Transverse colon (tissue), 4 donors: ENCODE results near the gene INTS14. TPM values are rescaled to one million over a fixed set of nuclear protein-coding genes. Genes with fewer than 3 reads are reported as not detected.

Experiments used
- DNase-seq: peaks from one replicate; pipeline ENCODE4 v3.0.0-alpha.2; 2019
- H3K27ac ChIP-seq, 4 donors: fragments of 200-600 bp; sonication (generic); 2 replicates each; pipeline ENCODE4 v1.5.1; 2016 to 2018; ENCODE audit warnings: inconsistent platforms in 4 of 4
- H3K27me3 ChIP-seq: fragments of 200-600 bp; sonication (generic); 2 replicates; pipeline ENCODE4 v1.5.1; 2017; ENCODE audit warnings: inconsistent platforms
- H3K36me3 ChIP-seq, 4 donors: fragments of 200-600 bp; sonication (generic); 2 replicates each; pipeline ENCODE4 v1.5.1; 2017 to 2019; ENCODE audit warnings: inconsistent platforms in 4 of 4
- H3K4me1 ChIP-seq, 4 donors: fragments of 200-600 bp; sonication (generic); 2 replicates each; pipeline ENCODE4 v1.5.1; 2017 to 2020; ENCODE audit warnings: inconsistent platforms in 4 of 4
- H3K4me3 ChIP-seq, 4 donors: fragments of 200-600 bp; sonication (generic); 1 replicate in 1 of 4; 2 replicates in 3 of 4; pipeline versions ENCODE4 v1.5.1 to v1.6.1; 2017 to 2019; ENCODE audit warnings: inconsistent platforms in 4 of 4
- H3K9me3 ChIP-seq, 2 donors: fragments of 200-600 bp; sonication (generic); 2 replicates each; pipeline ENCODE4 v1.5.1; 2017 to 2019; ENCODE audit warnings: inconsistent platforms in 2 of 2
- EP300 ChIP-seq: sonication (generic); formaldehyde crosslinking; IDR thresholded peaks from one replicate; pipeline ENCODE4 v1.6.1; 2017; ENCODE audit warnings: antibody characterized with exemption, low read depth
- POLR2A ChIP-seq: fragments of 450-650 bp; IDR thresholded peaks from one replicate; pipeline ENCODE4 v1.6.1; 2016; ENCODE audit warnings: antibody characterized with exemption, mild to moderate bottlenecking, moderate library complexity
- POLR2AphosphoS5 ChIP-seq, 3 donors: sonication (generic); formaldehyde crosslinking; IDR thresholded peaks; one replicate each; pipeline ENCODE4 v1.6.1; 2016; ENCODE audit warnings: antibody characterized with exemption in 3 of 3
- WGBS, 2 donors: methylation state at CpG; one replicate each; pipeline ENCODE4 v1.1.5; 2018; ENCODE audit warnings: low coverage in 1 of 2; 5-methylcytosine and 5-hydroxymethylcytosine counted together
- in situ Hi-C, 4 donors: fragments of 200-750 bp; cut with MboI; loops; one replicate each; pipeline versions ENCODE4 v1.15.0 to v1.15.1; 2017; ENCODE audit warnings: low sequenced_read_pairs in 3 of 4, low pct_ligation_motif_present in 1 of 4, low pct_unique_long_range_greater_than_20kb in 1 of 4
- intact Hi-C: fragments of 100-400 bp; cut with DNase I; formaldehyde crosslinking; loops from one replicate; pipeline ENCODE4 v1.15.1; 2023; ENCODE audit warnings: low total_unique reads
- total RNA-seq, 4 donors: library from RNA; depleted of rRNA; stranded (reverse); fragments of >200 nt; gene quantifications; one replicate each; pipeline ENCODE4 v1.1.0, GENCODE V29; 2016
- TF ChIP-seq, protein P1 (sequence below), 5 experiments: fragments of 200-600 bp in 3 of 5; fragments of 450-650 bp in 2 of 5; sonication (generic) in 3 of 5; IDR thresholded peaks; 1 replicate in 2 of 5; 2 replicates in 3 of 5; pipeline ENCODE4 v1.5.1; 2016 to 2017; ENCODE audit warnings: antibody characterized with exemption in 5 of 5, inconsistent platforms in 3 of 5, mild to moderate bottlenecking in 2 of 5, moderate library complexity in 1 of 5

INTS14 gene
- total RNA-seq, 4 donors from 2014 or later, result 12.3 to 272 (median 37.2) TPM

- in situ Hi-C loops (loop anchor here (10.0 to 25.0 kb wide), 3 partner anchors 212 to 545 kb away; partner anchors contain the start of gene RAB11A (in 1 of the 4)), intact Hi-C loops (loop anchor here (10.0 kb wide), 1 partner anchor 212 kb away; no protein-coding TSS in a partner anchor)
- TF ChIP-seq EP300 (no peak), POLR2A (no peak), POLR2AphosphoS5 (IDR thresholded peaks at IDR 0.05) (no peak)
- TF ChIP-seq, protein P1, sequence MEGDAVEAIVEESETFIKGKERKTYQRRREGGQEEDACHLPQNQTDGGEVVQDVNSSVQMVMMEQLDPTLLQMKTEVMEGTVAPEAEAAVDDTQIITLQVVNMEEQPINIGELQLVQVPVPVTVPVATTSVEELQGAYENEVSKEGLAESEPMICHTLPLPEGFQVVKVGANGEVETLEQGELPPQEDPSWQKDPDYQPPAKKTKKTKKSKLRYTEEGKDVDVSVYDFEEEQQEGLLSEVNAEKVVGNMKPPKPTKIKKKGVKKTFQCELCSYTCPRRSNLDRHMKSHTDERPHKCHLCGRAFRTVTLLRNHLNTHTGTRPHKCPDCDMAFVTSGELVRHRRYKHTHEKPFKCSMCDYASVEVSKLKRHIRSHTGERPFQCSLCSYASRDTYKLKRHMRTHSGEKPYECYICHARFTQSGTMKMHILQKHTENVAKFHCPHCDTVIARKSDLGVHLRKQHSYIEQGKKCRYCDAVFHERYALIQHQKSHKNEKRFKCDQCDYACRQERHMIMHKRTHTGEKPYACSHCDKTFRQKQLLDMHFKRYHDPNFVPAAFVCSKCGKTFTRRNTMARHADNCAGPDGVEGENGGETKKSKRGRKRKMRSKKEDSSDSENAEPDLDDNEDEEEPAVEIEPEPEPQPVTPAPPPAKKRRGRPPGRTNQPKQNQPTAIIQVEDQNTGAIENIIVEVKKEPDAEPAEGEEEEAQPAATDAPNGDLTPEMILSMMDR (IDR thresholded peaks at IDR 0.05), result no peak
- Histone ChIP-seq H3K9me3 (no peaks in the 10 kb centered on the region), H3K4me1 (peaks cover 0 to 10% (median 2%) of the 10 kb centered on the region in 4 donors), H3K4me3 (no peak overlapping the region), H3K27ac (no peak overlapping the region), H3K36me3 (no peaks in the 10 kb centered on the region), H3K27me3 (no peaks in the 10 kb centered on the region)
- no peak for DNase-seq
- 53 to 70% methylated on average over 3 to 6 of the region's 6 CpGs for WGBS, 2 donors
These were observed 31.7 kb upstream of the INTS14 start for GRCh38 chr15:65642594-65642993.

DNA sequence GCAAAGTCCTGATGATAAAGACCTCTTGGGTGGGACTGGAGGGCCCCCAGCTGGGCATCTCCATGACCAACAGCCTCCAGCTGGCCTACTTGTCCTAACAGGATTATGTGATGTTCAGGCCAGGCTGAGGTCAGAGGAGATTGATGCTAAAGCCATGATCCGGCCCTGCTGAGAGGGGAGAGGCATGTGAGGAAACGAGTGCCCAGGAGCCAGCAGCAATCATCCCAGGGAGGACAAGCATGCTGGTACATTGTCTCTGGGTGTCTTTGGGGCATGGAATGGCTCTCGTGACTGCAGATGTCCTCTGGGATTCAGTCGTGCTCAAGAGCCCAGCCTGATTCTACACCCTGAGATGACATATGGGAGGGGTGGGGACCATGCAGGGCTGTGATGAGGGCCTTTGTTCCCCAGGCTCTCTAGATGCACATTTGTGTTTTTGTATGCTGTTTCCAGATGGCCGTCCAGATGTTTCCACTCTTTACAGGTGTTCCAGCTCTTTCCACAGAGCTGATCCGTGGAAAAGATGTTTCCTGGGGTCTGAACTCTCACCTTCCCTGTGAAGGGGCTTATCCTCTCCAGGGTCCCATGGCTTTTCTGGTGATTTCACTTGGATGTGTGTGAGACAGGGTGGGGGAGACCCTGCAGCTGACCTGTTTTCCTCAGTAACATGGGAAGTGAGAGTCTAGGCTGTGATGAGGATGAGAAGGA, 31.0 kb upstream of the INTS14 start:
- intact Hi-C loops (loop anchor here (10.0 kb wide), 1 partner anchor 213 kb away; no protein-coding TSS in a partner anchor), in situ Hi-C loops (loop anchor here (10.0 to 25.0 kb wide), 3 partner anchors 213 to 545 kb away; partner anchors contain the start of gene RAB11A (in 1 of the 4))
- H3K4me1 ChIP-seq, result peaks cover 0 to 10% (median 2%) of the 10 kb centered on the region in 4 donors
- no peaks in the 10 kb centered on the region for H3K27me3 ChIP-seq
- no peak overlapping the region for H3K27ac ChIP-seq
- H3K4me3 ChIP-seq, result no peak overlapping the region
- TF ChIP-seq POLR2AphosphoS5 (IDR thresholded peaks at IDR 0.05) (no peak), POLR2A (no peak), EP300 (no peak)
- TF ChIP-seq, protein P1 (IDR thresholded peaks at IDR 0.05), result no peak
- no peaks in the 10 kb centered on the region for H3K9me3 ChIP-seq
- 68 to 80% methylated on average over 1 to 6 of the region's 6 CpGs for WGBS, 2 donors
- DNase-seq, result no peak
- no peaks in the 10 kb centered on the region for H3K36me3 ChIP-seq

DNA sequence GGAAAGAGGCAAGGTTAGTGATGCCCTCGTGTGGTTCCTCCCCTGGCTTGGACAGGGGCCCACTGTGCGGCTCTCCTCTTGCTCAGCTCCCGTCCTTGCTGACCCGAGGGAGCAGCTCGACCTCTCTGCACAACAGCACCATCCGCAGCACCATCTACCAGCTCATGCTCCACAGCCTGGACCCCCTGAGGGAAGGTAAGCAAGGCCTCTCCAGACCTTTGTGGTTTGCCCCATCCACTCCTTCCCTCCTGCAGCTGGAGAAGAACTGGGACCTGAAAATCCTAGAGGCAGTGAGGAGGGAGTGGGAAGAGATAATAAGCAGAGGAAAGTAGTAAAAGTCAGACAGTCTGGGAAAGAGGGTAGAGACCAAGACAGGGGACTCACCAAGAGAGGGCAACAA, 28.6 kb upstream of the INTS14 start:
- no peaks in the 10 kb centered on the region for H3K9me3 ChIP-seq
- no peak for DNase-seq
- H3K4me1 ChIP-seq, result peaks cover 0 to 10% (median 2%) of the 10 kb centered on the region in 4 donors
- H3K36me3 ChIP-seq, result no peaks in the 10 kb centered on the region
- WGBS, 2 donors, result 71 to 100% methylated on average over 1 to 6 of the region's 6 CpGs
- in situ Hi-C loops, result loop anchor here in 3 of 4 donors (10.0 to 25.0 kb wide), 3 partner anchors 215 to 548 kb away; partner anchors contain the start of gene RAB11A (in 1 of the 3)
- intact Hi-C loops, result no loop called here
- no peak overlapping the region for H3K4me3 ChIP-seq
- no peaks in the 10 kb centered on the region for H3K27me3 ChIP-seq
- TF ChIP-seq EP300, result no peak
- TF ChIP-seq POLR2AphosphoS5 (IDR thresholded peaks at IDR 0.05), result no peak
- TF ChIP-seq, protein P1 (IDR thresholded peaks at IDR 0.05), result no peak
- TF ChIP-seq POLR2A, result no peak
- no peak overlapping the region for H3K27ac ChIP-seq

DNA sequence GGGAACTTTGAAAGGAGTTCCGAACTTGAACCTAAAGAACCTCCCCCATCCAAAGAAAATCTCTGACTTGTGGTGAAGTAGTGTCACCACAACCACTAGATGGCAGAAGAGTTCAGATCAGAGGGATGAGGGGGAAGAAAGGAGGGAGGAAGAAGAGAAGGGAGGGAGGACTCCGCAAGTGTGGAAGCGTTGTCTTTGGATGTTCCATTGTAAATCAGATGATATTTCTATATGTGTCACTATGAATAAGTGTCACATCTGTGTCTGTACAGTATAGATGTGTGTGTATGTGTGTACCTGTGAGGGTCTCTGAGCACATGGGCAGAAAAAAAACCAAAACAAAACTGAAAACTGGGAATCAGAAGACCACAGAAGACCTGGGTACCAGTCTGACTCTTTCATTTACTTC, 27.8 kb upstream of the INTS14 start:
- DNase-seq, result no peak
- intact Hi-C loops (no loop called here), in situ Hi-C loops (loop anchor here in 3 of 4 donors (10.0 to 25.0 kb wide), 3 partner anchors 216 to 549 kb away; partner anchors contain the start of gene RAB11A (in 1 of the 3))
- Histone ChIP-seq H3K27me3 (no peaks in the 10 kb centered on the region), H3K36me3 (no peaks in the 10 kb centered on the region), H3K4me1 (peaks cover 0 to 10% (median 2%) of the 10 kb centered on the region in 4 donors), H3K4me3 (no peak overlapping the region), H3K27ac (no peak overlapping the region), H3K9me3 (no peaks in the 10 kb centered on the region)
- TF ChIP-seq, protein P1 (IDR thresholded peaks at IDR 0.05), result peak; percentile 75 to 88 (median 83)
- no peak for TF ChIP-seq EP300
- no peak for TF ChIP-seq POLR2AphosphoS5 (IDR thresholded peaks at IDR 0.05)
- 0% methylated on average over 3 of the region's 3 CpGs for WGBS, 2 donors
